HEK293 (cell line): Measurements from ENCODE around the gene KLRB1.

Experiments used
- CTCF ChIA-PET: fragments of 350-600 bp; formaldehyde crosslinking; extraction: SDS; loops from one replicate; lab custom pipeline; 2021; ENCODE audit warnings: antibody characterized with exemption; lab: Yijun Ruan, JAX
- POLR2A ChIA-PET: fragments of 300-600 bp; formaldehyde crosslinking; extraction: SDS; loops from one replicate; lab custom pipeline; 2020; ENCODE audit warnings: antibody characterized with exemption, inconsistent platforms; lab: Yijun Ruan, JAX
- H3K27ac ChIP-seq: fragments of 200-500 bp; sonication (Bioruptor generic); 2 replicates; pipeline ENCODE4 v1.5.1; 2014; ENCODE audit warnings: low read depth, low read length, control low read depth, inconsistent platforms; ENCODE audit errors: extremely low read depth
- H3K36me3 ChIP-seq, 2 experiments: fragments of 200-500 bp in 1 of 2; sonication (Bioruptor generic) in 1 of 2; 1 replicate in 1 of 2; 2 replicates in 1 of 2; pipeline ENCODE4 v1.5.1; 2014 to 2017; ENCODE audit warnings: inconsistent platforms in 2 of 2, low read length in 2 of 2; ENCODE audit not compliant: control insufficient read depth in 2 of 2, insufficient read depth in 1 of 2
- H3K4me1 ChIP-seq: fragments of 200-500 bp; sonication (Bioruptor generic); 2 replicates; pipeline ENCODE4 v1.5.1; 2014; ENCODE audit warnings: mild to moderate bottlenecking, low read length, inconsistent platforms; ENCODE audit not compliant: control insufficient read depth, insufficient read depth
- H3K4me3 ChIP-seq: 2 replicates; pipeline ENCODE4 v1.5.1; 2011; ENCODE audit warnings: low read depth, mild to moderate bottlenecking, control low read depth, low read length, moderate library complexity
- H3K9me3 ChIP-seq: fragments of 200-500 bp; sonication (Bioruptor generic); 2 replicates; pipeline ENCODE4 v1.5.1; 2014; ENCODE audit warnings: low read depth, low read length, inconsistent platforms; ENCODE audit not compliant: control insufficient read depth, insufficient read depth
- BCL11A ChIP-seq: fragments of 450-650 bp; formaldehyde crosslinking; IDR thresholded peaks from 2 replicates; pipeline ENCODE4 v1.5.1; 2016; ENCODE audit warnings: low read depth, missing biosample characterization, missing genetic modification characterization
- KLF7 ChIP-seq: fragments of 450-650 bp; formaldehyde crosslinking; IDR thresholded peaks from 2 replicates; pipeline ENCODE4 v1.5.1; 2016; ENCODE audit warnings: missing biosample characterization, missing genetic modification characterization, borderline replicate concordance
- KLF8 ChIP-seq: fragments of 450-650 bp; formaldehyde crosslinking; IDR thresholded peaks from 2 replicates; pipeline ENCODE4 v1.5.1; 2016; ENCODE audit warnings: missing biosample characterization, missing genetic modification characterization
- PRDM1 ChIP-seq: fragments of 450-650 bp; formaldehyde crosslinking; IDR thresholded peaks from 2 replicates; pipeline ENCODE4; 2016; ENCODE audit warnings: missing biosample characterization, missing genetic modification characterization
- ZBTB49 ChIP-seq: fragments of 450-650 bp; formaldehyde crosslinking; IDR thresholded peaks from 2 replicates; pipeline ENCODE4 v1.5.1; 2016; ENCODE audit warnings: missing biosample characterization, missing genetic modification characterization, low read depth
- ZEB2 ChIP-seq: fragments of 450-650 bp; formaldehyde crosslinking; IDR thresholded peaks from 2 replicates; pipeline ENCODE4 v1.5.1; 2016; ENCODE audit warnings: missing biosample characterization, missing genetic modification characterization
- ZFP37 ChIP-seq: fragments of 450-650 bp; formaldehyde crosslinking; IDR thresholded peaks from 2 replicates; pipeline ENCODE4 v1.5.1; 2016; ENCODE audit warnings: missing biosample characterization, missing genetic modification characterization
- ZNF132 ChIP-seq: fragments of 450-650 bp; formaldehyde crosslinking; IDR thresholded peaks from 2 replicates; pipeline ENCODE4 v1.5.1; 2017; ENCODE audit warnings: missing biosample characterization, missing genetic modification characterization, borderline replicate concordance
- ZNF274 ChIP-seq, 2 experiments: fragments of 200-500 bp in 1 of 2; fragments of 450-650 bp in 1 of 2; sonication (Bioruptor generic) in 1 of 2; formaldehyde crosslinking in 1 of 2; IDR thresholded peaks; 2 replicates each; pipeline versions ENCODE4 v1.5.1 to v1.6.1; 2014 to 2016; ENCODE audit warnings: borderline replicate concordance in 1 of 2, inconsistent platforms in 1 of 2, low read length in 1 of 2, missing biosample characterization in 1 of 2, missing genetic modification characterization in 1 of 2
- ZNF302 ChIP-seq: fragments of 450-650 bp; formaldehyde crosslinking; IDR thresholded peaks from 2 replicates; pipeline ENCODE4 v1.5.1; 2016; ENCODE audit warnings: missing biosample characterization, missing genetic modification characterization, low read depth
- ZNF544 ChIP-seq: fragments of 450-650 bp; formaldehyde crosslinking; IDR thresholded peaks from 2 replicates; pipeline ENCODE4 v1.5.0; 2017; ENCODE audit warnings: missing biosample characterization, missing genetic modification characterization
- ZNF645 ChIP-seq: fragments of 450-650 bp; formaldehyde crosslinking; IDR thresholded peaks from 2 replicates; pipeline ENCODE4; 2016; ENCODE audit warnings: missing biosample characterization, missing genetic modification characterization
- ZNF677 ChIP-seq: fragments of 450-650 bp; IDR thresholded peaks from 2 replicates; pipeline ENCODE4 v1.5.0; 2018; ENCODE audit warnings: missing biosample characterization, mild to moderate bottlenecking, missing genetic modification characterization, moderate library complexity
- TF ChIP-seq, protein P1 (sequence below): fragments of 450-650 bp; formaldehyde crosslinking; conservative IDR thresholded peaks from 2 replicates; pipeline ENCODE4 v1.5.1; 2016; ENCODE audit warnings: low read depth, missing biosample characterization, missing genetic modification characterization
- TF ChIP-seq, protein P2 (sequence below): fragments of 450-650 bp; formaldehyde crosslinking; IDR thresholded peaks from 2 replicates; pipeline ENCODE4 v1.5.1; 2017; ENCODE audit warnings: missing biosample characterization, missing genetic modification characterization
- TF ChIP-seq, protein P3 (sequence below): fragments of 450-650 bp; formaldehyde crosslinking; IDR thresholded peaks from 2 replicates; pipeline ENCODE4 v1.5.1; 2016; ENCODE audit warnings: missing biosample characterization, missing genetic modification characterization

KLRB1 gene

GRCh38 chr12:9640024-9640423 lies 32.3 kb upstream of the KLRB1 start (continued):
- TF ChIP-seq, protein P1, sequence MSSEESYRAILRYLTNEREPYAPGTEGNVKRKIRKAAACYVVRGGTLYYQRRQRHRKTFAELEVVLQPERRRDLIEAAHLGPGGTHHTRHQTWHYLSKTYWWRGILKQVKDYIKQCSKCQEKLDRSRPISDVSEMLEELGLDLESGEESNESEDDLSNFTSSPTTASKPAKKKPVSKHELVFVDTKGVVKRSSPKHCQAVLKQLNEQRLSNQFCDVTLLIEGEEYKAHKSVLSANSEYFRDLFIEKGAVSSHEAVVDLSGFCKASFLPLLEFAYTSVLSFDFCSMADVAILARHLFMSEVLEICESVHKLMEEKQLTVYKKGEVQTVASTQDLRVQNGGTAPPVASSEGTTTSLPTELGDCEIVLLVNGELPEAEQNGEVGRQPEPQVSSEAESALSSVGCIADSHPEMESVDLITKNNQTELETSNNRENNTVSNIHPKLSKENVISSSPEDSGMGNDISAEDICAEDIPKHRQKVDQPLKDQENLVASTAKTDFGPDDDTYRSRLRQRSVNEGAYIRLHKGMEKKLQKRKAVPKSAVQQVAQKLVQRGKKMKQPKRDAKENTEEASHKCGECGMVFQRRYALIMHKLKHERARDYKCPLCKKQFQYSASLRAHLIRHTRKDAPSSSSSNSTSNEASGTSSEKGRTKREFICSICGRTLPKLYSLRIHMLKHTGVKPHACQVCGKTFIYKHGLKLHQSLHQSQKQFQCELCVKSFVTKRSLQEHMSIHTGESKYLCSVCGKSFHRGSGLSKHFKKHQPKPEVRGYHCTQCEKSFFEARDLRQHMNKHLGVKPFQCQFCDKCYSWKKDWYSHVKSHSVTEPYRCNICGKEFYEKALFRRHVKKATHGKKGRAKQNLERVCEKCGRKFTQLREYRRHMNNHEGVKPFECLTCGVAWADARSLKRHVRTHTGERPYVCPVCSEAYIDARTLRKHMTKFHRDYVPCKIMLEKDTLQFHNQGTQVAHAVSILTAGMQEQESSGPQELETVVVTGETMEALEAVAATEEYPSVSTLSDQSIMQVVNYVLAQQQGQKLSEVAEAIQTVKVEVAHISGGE (tag by site-specific recombination) = no peak
- TF ChIP-seq ZBTB49 = no peak

DNA sequence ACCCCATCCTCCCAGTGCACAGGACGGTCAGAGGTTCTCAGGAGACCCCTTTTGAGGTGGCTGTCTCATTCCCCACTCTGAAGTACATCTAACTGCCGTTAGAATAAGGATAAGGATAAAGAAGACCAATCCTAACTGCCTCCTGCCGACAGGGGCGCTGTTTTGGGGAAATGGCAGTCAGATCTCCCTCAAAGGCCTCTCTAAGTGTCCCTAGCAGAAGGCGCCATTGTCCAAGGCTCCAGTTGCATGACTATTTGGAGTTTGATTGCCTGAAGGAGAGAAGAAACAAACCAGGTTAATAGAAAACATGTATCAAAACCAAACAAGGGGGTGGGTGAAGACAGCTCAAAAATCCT lies 29.1 kb upstream of the KLRB1 start:
- H3K4me3 ChIP-seq = no peak overlapping the region
- TF ChIP-seq ZFP37 (tag by site-specific recombination) (no peak), KLF7 (no peak), PRDM1 (tag by site-specific recombination) (no peak), ZNF544 (tag by site-specific recombination) (no peak), ZNF132 (tag by site-specific recombination) (no peak), ZNF274 (IDR thresholded peaks at IDR 0.05; ENCODE audit: low read length) (no peak), ZNF274 (tag by site-specific recombination; IDR thresholded peaks at IDR 0.05; ENCODE audit: borderline replicate concordance) (no peak), BCL11A (no peak), ZEB2 (tag by site-specific recombination) (no peak), KLF8 (tag by site-specific recombination) (no peak), ZNF645 (tag by site-specific recombination) (no peak), ZNF677 (tag by site-specific recombination) (no peak), ZNF302 (tag by site-specific recombination) (no peak)
- TF ChIP-seq, protein P2, sequence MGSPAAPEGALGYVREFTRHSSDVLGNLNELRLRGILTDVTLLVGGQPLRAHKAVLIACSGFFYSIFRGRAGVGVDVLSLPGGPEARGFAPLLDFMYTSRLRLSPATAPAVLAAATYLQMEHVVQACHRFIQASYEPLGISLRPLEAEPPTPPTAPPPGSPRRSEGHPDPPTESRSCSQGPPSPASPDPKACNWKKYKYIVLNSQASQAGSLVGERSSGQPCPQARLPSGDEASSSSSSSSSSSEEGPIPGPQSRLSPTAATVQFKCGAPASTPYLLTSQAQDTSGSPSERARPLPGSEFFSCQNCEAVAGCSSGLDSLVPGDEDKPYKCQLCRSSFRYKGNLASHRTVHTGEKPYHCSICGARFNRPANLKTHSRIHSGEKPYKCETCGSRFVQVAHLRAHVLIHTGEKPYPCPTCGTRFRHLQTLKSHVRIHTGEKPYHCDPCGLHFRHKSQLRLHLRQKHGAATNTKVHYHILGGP (tag by site-specific recombination) = no peak
- TF ChIP-seq, protein P3, sequence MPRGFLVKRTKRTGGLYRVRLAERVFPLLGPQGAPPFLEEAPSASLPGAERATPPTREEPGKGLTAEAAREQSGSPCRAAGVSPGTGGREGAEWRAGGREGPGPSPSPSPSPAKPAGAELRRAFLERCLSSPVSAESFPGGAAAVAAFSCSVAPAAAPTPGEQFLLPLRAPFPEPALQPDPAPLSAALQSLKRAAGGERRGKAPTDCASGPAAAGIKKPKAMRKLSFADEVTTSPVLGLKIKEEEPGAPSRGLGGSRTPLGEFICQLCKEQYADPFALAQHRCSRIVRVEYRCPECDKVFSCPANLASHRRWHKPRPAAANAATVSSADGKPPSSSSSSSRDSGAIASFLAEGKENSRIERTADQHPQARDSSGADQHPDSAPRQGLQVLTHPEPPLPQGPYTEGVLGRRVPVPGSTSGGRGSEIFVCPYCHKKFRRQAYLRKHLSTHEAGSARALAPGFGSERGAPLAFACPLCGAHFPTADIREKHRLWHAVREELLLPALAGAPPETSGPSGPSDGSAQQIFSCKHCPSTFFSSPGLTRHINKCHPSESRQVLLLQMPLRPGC = no peak
- no peaks in the 10 kb centered on the region for H3K4me1 ChIP-seq
- POLR2A ChIA-PET = no interaction called here
- no peaks in the 10 kb centered on the region for H3K9me3 ChIP-seq
- CTCF ChIA-PET = interaction anchor here (8.7 kb wide), 1 partner anchor 73 kb away, joined by 87 read pairs; no protein-coding TSS in a partner anchor
- no peak overlapping the region for H3K27ac ChIP-seq
- no peaks in the 10 kb centered on the region for H3K36me3 ChIP-seq
